Esophagus (tissue), 2 donors: ENCODE data around the gene VPS52. TPM values are rescaled to one million over a fixed set of nuclear protein-coding genes. Genes with fewer than 3 reads are reported as not detected.
"Not testable (repeated sequence)": the region's sequence is repeated elsewhere in the genome, so short reads cannot be mapped to it uniquely, and the experiment has no call there.

Source experiments
- H3K27ac ChIP-seq, 2 donors: one replicate each; pipeline ENCODE4 v1.5.1; 2013; ENCODE audit warnings: low read depth in 2 of 2, mild to moderate bottlenecking in 2 of 2, inconsistent platforms in 1 of 2, low read length in 1 of 2, moderate library complexity in 1 of 2
- H3K27me3 ChIP-seq, 2 donors: one replicate each; pipeline ENCODE4 v1.6.1; 2013; ENCODE audit warnings: low read length in 2 of 2, control low read depth in 1 of 2, mild to moderate bottlenecking in 1 of 2; ENCODE audit not compliant: insufficient read depth in 2 of 2, control insufficient read depth in 1 of 2
- H3K36me3 ChIP-seq, 2 donors: one replicate each; pipeline ENCODE4 v1.6.1; 2013; ENCODE audit warnings: low read length in 1 of 2; ENCODE audit not compliant: control insufficient read depth in 2 of 2, insufficient read depth in 2 of 2
- H3K4me1 ChIP-seq, 2 donors: one replicate each; pipeline ENCODE4 v1.6.1; 2013; ENCODE audit warnings: low read length in 1 of 2; ENCODE audit not compliant: control insufficient read depth in 2 of 2, insufficient read depth in 2 of 2
- H3K4me3 ChIP-seq, 2 donors: one replicate each; pipeline ENCODE4 v1.5.1; 2013; ENCODE audit warnings: low read length in 2 of 2, mild to moderate bottlenecking in 2 of 2, low read depth in 1 of 2, moderate library complexity in 1 of 2
- H3K9me3 ChIP-seq, 2 donors: one replicate each; pipeline ENCODE4 v1.6.1; 2013; ENCODE audit warnings: mild to moderate bottlenecking in 2 of 2, low read depth in 1 of 2, low read length in 1 of 2, moderate library complexity in 1 of 2; ENCODE audit not compliant: control insufficient read depth in 2 of 2, insufficient read depth in 1 of 2
- WGBS, 2 donors: extraction: QIAGEN DNeasy Blood & Tissue Kit; methylation state at CpG; one replicate each; pipeline ENCODE4 v1.1.7; 2013; 5-methylcytosine and 5-hydroxymethylcytosine counted together
- polyA plus RNA-seq, 2 donors: library from polyadenylated mRNA; stranded (reverse); fragments of 200-250 nt; gene quantifications; one replicate each; pipeline ENCODE4 v1.2.3, GENCODE V29; 2013
- donor health status: healthy with polysubstance abuse.
- donor health status: Bipolar disorder and iron deficiency.

Gene VPS52
- polyA plus RNA-seq, 2 donors, result 44.9 to 48.9 TPM

DNA sequence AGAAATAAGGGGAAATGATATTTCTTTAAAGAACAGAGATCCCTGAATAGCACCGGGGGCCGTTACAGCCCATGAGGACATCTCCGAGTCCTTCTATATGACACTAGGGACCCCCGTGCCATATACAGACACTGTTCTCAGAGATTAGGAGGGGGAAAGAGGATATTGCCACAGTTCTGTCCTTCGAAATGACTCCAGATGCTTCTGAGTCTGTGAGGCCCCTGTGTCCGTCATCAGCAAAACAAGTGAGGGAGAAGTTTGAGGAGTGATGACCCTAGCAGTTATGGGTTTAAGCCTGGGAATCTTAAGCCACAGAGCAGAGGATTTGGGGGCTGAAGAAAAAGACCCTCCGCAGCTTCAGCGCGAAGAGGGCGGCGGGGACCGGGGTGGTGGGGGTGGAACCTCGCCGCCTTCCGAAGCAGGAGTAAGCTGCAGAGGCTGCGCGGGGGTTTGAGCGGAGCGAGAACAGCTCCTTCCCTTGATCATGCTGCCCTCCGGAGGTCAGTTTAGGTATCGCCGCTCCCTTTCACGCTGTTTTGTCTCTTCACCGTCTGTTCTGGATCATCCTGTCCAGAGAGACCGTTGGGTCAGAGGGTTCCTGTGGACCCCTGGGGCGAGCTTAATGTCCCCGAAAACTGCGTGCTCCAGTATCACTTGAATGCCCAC, 23.6 kb downstream of the VPS52 start:
- no peaks in the 10 kb centered on the region for H3K9me3 ChIP-seq
- 2% methylated on average over 28 of the region's 28 CpGs for WGBS, 2 donors
- peak overlapping the region; percentile 35 to 51 for H3K4me3 ChIP-seq
- H3K27me3 ChIP-seq, result no peaks in the 10 kb centered on the region
- H3K27ac ChIP-seq, result peak overlapping the region; percentile 85 to 97
- H3K36me3 ChIP-seq, result peaks cover 0 to 4% of the 10 kb centered on the region in 2 donors
- peaks cover 7 to 12% of the 10 kb centered on the region in 2 donors for H3K4me1 ChIP-seq

DNA sequence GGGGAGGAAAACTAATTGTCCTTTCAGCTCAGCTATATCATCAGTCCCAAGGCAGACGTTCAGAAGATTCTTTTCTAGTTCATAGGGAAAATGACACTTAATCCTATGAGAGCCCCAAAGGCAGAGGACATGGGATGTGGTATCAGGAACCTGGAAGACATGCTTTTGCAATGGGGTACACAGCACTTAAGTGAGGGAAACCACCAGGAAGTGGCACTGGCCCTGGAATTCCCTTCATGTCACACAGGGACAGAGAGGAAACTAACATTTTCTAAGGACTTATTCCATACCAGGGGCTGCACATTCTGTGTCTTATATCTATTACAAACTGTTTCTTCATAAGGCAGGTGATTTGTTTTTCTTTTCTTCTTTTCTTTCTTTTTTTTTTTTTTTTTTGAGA, 28.2 kb downstream of the VPS52 start:
- Histone ChIP-seq H3K9me3 (no peaks in the 10 kb centered on the region), H3K36me3 (no peaks in the 10 kb centered on the region), H3K4me3 (no peak overlapping the region), H3K27ac (no peak overlapping the region), H3K4me1 (no peaks in the 10 kb centered on the region), H3K27me3 (no peaks in the 10 kb centered on the region)
- WGBS, 2 donors, result 28 to 34% methylated on average over 1 of the region's 1 CpG

DNA sequence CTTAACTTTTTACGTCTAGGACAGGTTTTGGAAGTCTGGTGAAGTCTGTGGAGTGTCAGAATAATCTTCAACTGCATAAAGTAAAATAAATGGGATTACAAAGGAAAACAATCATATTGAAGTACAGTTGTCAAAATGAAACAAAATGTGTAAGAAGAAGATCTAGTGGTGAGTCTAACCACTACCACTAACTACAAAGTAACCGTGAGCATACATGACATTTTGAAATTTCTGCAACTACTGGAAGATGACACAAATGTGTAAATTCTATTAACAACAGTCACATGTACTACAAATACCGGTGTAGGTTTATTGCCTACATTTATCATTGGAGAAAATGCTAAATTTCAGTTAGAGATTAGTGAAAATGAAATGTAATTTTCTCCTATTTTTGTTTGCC, 29.7 kb downstream of the VPS52 start:
- no peaks in the 10 kb centered on the region for H3K4me1 ChIP-seq

DNA sequence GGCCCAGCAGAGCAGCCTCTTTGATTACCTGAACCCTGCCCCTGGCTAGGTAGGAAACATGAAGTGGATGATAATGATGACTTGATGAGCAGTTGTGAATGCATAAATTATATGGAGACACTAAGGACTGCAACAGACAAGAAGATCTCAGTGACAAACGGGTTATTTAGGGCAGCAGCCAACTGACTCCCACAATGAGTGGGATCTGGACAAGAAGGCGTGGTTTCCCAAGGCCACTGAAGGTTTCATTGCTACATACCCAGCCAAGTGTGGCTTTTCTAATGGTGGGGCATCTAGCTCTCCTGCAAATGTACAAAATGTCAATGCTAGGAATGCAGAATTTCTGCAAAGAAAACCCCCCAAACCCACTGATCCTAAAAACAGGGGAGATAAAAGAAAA, 33.9 kb downstream of the VPS52 start:
- 61 to 68% methylated on average over 2 of the region's 2 CpGs for WGBS, 2 donors
- Histone ChIP-seq H3K4me3 (no peak overlapping the region), H3K4me1 (no peaks in the 10 kb centered on the region), H3K27me3 (no peaks in the 10 kb centered on the region), H3K9me3 (peaks cover 0 to 3% of the 10 kb centered on the region in 2 donors), H3K27ac (no peak overlapping the region), H3K36me3 (no peaks in the 10 kb centered on the region)

More for the DNA sequence above, 29.7 kb downstream of the VPS52 start:
- H3K27me3 ChIP-seq, result no peaks in the 10 kb centered on the region
- no peaks in the 10 kb centered on the region for H3K9me3 ChIP-seq
- H3K36me3 ChIP-seq, result no peaks in the 10 kb centered on the region
- no peak overlapping the region for H3K27ac ChIP-seq
- H3K4me3 ChIP-seq, result no peak overlapping the region
- WGBS, 2 donors, result 58 to 60% methylated on average over 3 of the region's 3 CpGs

DNA sequence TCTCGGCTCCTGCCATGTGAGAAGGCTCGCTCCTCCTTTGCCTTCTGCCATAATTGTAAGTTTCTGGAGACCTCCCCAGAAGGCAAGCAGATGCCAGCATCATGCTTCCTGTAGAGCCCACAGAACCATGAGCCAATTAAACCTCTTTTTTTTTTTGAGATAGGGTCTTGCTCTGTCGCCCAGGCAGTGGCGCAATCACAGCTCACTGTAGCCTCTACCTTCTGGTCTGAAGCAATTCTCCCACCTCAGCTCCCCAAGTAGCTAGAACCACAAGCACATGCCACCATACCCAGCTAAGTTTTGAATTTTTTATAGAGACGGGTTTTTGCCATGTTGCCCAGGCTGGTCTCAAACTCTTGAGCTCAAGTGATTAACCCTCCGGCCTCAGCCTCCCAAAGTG, 34.8 kb downstream of the VPS52 start:
- no peak overlapping the region for H3K27ac ChIP-seq
- no peaks in the 10 kb centered on the region for H3K36me3 ChIP-seq
- no peak overlapping the region for H3K4me3 ChIP-seq
- H3K27me3 ChIP-seq, result no peaks in the 10 kb centered on the region
- H3K4me1 ChIP-seq, result no peaks in the 10 kb centered on the region
- peaks cover 0 to 3% of the 10 kb centered on the region in 2 donors for H3K9me3 ChIP-seq
- WGBS, 2 donors, result 86 to 92% methylated on average over 6 of the region's 6 CpGs

DNA sequence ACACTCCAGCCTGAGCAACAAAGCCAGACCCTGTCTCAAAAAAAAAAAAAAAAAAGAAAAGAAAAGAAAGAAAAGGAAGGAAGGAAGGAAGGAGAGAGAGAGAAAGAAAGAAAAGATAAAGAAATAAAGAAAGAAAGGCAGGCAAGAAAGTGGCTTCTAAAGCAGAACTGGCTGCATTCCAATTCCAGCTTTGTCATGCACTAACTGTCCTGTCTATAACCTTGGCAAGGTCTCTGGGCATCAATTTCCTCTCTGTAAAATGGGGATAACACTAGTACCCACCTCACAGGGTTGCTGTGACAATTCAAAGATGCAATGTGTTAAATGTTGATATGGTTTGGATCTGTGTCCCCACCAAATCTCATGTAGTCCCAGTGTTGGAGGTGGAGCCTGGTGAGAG, 35.3 kb downstream of the VPS52 start:
- no peaks in the 10 kb centered on the region for H3K27me3 ChIP-seq
- H3K36me3 ChIP-seq, result no peaks in the 10 kb centered on the region
- H3K4me3 ChIP-seq, result no peak overlapping the region
- no peaks in the 10 kb centered on the region for H3K4me1 ChIP-seq
- no peak overlapping the region for H3K27ac ChIP-seq
- peaks cover 0 to 3% of the 10 kb centered on the region in 2 donors for H3K9me3 ChIP-seq

DNA sequence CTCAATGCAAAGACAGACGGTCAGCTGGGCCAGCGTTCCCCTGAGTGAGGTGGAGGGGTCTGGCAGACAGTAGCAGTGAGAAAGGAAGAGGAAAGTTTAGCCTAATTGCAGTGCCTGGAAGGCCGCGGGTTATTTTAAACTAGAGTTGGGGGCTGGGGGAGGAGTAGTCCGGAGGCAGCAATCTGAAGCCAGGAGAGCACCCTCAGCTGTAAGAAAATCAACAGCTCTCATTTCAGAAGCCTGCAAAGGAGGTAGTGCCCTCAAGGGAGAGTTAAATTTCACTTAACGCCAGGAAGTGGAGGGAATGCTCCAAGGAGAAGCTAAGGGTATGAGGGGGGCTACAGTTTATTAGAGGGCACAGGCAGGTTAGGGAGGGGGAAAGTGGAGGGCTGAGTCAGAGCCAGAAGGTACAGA, 36.4 kb downstream of the VPS52 start:
- Histone ChIP-seq H3K27me3 (peaks cover 0 to 2% of the 10 kb centered on the region in 2 donors), H3K36me3 (no peaks in the 10 kb centered on the region), H3K4me3 (no peak overlapping the region), H3K4me1 (no peaks in the 10 kb centered on the region), H3K27ac (no peak overlapping the region), H3K9me3 (peaks cover 0 to 3% of the 10 kb centered on the region in 2 donors)
- 24 to 31% methylated on average over 6 of the region's 6 CpGs for WGBS, 2 donors

DNA sequence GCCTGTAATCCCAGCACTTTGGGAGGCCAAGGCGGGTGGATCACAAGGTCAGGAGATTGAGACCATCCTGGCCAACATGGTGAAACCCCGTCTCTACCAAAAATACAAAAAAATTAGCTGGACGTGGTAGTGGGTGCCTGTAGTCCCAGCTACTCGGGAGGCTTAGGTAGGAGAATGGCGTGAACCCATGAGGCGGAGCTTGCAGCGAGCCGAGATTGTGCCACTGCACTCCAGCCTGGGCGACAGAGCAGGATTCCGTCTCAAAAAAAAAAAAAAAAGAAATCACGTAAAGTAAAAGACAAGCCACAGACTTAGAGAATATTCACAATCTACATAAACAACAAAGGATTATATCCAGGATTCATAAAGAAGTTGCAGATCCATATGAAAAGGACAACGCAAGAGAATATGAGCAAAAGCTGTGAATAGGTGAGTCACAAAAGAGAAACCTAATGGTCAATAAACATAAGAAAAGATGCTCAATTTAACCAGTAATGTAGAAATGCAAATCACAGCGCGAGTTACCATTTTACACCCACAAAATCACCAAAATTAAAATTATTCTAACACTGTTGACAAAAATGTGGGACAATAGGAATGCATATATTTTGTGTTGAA, 45.1 kb downstream of the VPS52 start:
- 49 to 50% methylated on average over 14 of the region's 14 CpGs for WGBS, 2 donors
- not testable (repeated sequence) for H3K9me3 ChIP-seq, H3K27ac ChIP-seq, H3K4me1 ChIP-seq, H3K36me3 ChIP-seq, H3K4me3 ChIP-seq, H3K27me3 ChIP-seq

DNA sequence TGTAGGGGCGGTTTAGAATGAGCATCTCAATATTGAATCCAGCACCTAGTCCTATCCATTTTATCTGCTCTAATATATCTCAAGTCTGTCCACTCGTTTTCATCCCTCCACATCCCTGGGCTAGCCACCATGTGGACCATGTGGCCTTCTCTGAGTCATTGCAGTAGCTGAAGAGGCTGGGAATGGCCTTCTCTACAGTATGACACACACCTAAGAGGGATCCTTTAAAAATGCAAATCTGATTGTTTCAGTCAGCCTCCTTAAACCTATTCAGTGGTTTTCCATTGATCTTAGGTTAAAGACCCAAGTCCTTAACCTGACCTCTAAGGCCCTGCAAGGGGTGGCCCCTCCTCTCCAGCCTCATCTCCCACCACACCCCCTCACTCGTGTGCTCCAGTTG, 54.0 kb downstream of the VPS52 start:
- Histone ChIP-seq H3K27me3 (no peaks in the 10 kb centered on the region), H3K36me3 (no peaks in the 10 kb centered on the region), H3K4me1 (peaks cover 0 to 6% of the 10 kb centered on the region in 2 donors), H3K4me3 (no peak overlapping the region), H3K9me3 (no peaks in the 10 kb centered on the region), H3K27ac (no peak overlapping the region)
- WGBS, 2 donors, result 69 to 72% methylated on average over 3 of the region's 3 CpGs

DNA sequence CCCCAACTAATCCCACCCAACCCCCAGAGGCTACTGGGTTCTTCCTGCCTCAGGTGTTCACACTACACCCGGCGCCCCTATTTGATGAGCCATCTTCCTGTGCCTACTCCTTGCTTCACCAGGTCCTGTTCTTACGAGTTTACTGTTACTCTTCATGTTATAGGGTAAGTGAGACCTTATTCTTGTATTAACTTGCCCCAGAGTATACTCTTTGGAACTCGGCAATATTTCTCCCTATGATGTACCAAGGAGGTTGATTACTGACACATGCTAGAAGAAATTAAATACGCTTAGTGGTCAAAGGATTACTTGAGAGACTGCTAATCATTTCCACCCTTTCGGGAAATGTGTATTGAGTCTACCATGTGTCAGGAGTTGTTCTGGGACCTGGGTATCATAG, 54.4 kb downstream of the VPS52 start:
- no peaks in the 10 kb centered on the region for H3K27me3 ChIP-seq
- peaks cover 0 to 6% of the 10 kb centered on the region in 2 donors for H3K4me1 ChIP-seq
- 73 to 75% methylated on average over 6 of the region's 6 CpGs for WGBS, 2 donors
- H3K9me3 ChIP-seq, result no peaks in the 10 kb centered on the region
- H3K36me3 ChIP-seq, result no peaks in the 10 kb centered on the region
- H3K4me3 ChIP-seq, result no peak overlapping the region
- no peak overlapping the region for H3K27ac ChIP-seq
